Measurements from ENCODE around the gene EHD2.
"Not testable (repeated sequence)": the region's sequence is repeated elsewhere in the genome, so short reads cannot be mapped to it uniquely, and the experiment has no call there.

Gene EHD2

GRCh38 chr19:47754206-47755064 is 41.2 kb downstream of the EHD2 start:
- no peak for DNase-seq

GRCh38 chr19:47755065-47755761 is 42.0 kb downstream of the EHD2 start:
- DNase-seq: no peak

GRCh38 chr19:47755762-47756626 is 42.8 kb downstream of the EHD2 start:
- no peak for DNase-seq

- DNase-seq: no peak
Observed at GRCh38 chr19:47756627-47756929, 43.4 kb downstream of the EHD2 start.

GRCh38 chr19:47756953-47757608 is 43.9 kb downstream of the EHD2 start:
- no peak for DNase-seq

GRCh38 chr19:47757617-47758442 is 44.6 kb downstream of the EHD2 start:
- DNase-seq: no peak

GRCh38 chr19:47758443-47758804 is 45.2 kb downstream of the EHD2 start:
- DNase-seq: no peak

- no peak for DNase-seq
Observed at GRCh38 chr19:47760632-47760999, 47.4 kb downstream of the EHD2 start.

- DNase-seq: no peak
Observed at GRCh38 chr19:47761566-47761965, 48.3 kb downstream of the EHD2 start.

- DNase-seq: no peak
Observed at GRCh38 chr19:47762151-47762550, 48.9 kb downstream of the EHD2 start.

GRCh38 chr19:47762615-47763308 is 49.5 kb downstream of the EHD2 start:
- no peak for DNase-seq

GRCh38 chr19:47764705-47765104 is 51.5 kb downstream of the EHD2 start:
- not testable (repeated sequence) for DNase-seq

GRCh38 chr19:47765523-47766358 is 52.5 kb downstream of the EHD2 start:
- peak; percentile 11 for DNase-seq

- DNase-seq: no peak
Observed at GRCh38 chr19:47766359-47766620, 53.1 kb downstream of the EHD2 start.

- no peak for DNase-seq
Observed at GRCh38 chr19:47766670-47767069, 53.4 kb downstream of the EHD2 start.

GRCh38 chr19:47767349-47767748 is 54.1 kb downstream of the EHD2 start:
- no peak for DNase-seq

- DNase-seq: no peak
Observed at GRCh38 chr19:47768604-47769003, 55.4 kb downstream of the EHD2 start.

GRCh38 chr19:47769534-47769933 is 56.3 kb downstream of the EHD2 start:
- no peak for DNase-seq

- not testable (repeated sequence) for DNase-seq
Observed at GRCh38 chr19:47771291-47771690, 58.1 kb downstream of the EHD2 start.

- peak; percentile 94 for DNase-seq
Observed at GRCh38 chr19:47776568-47776967, 63.3 kb downstream of the EHD2 start.

Data from DMS79 treated with DMSO at 0.1 percent for 48 hours (cell line).